ENCODE results near the gene IQCF6. TPM values are rescaled to one million over a fixed set of nuclear protein-coding genes. Genes with fewer than 3 reads are reported as not detected.

Gene IQCF6
- total RNA-seq, 4 donors from 2014 or later: not detected

DNA sequence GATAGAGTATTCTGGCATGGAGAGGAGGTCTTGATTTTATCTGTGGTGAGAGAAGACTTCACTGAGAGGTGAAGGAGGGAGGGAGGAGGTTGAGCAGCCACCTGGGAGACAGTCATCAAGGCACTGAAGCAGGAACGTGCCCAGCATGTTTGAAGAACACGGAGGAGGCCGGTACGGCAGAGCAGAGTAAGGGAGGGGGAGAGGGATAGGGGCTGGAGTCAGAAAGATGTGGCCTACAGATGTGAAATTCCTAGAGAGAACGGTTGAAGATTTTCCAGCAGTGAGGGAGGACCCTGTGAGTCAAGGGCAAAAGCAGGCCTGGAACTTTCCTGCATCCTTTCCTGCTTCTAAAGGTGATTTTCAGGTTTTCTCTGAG is 21.7 kb upstream of the IQCF6 start:
- DNase-seq: no peak
- Histone ChIP-seq H3K4me3 (no peak overlapping the region), H3K27me3 (peaks cover 0 to 70% (median 1%) of the 10 kb centered on the region in 4 donors), H3K36me3 (no peaks in the 10 kb centered on the region), H3K4me1 (peaks cover 0 to 8% (median 0%) of the 10 kb centered on the region in 3 donors), H3K27ac (no peak overlapping the region), H3K9me3 (no peaks in the 10 kb centered on the region)
- TF ChIP-seq, protein P1, sequence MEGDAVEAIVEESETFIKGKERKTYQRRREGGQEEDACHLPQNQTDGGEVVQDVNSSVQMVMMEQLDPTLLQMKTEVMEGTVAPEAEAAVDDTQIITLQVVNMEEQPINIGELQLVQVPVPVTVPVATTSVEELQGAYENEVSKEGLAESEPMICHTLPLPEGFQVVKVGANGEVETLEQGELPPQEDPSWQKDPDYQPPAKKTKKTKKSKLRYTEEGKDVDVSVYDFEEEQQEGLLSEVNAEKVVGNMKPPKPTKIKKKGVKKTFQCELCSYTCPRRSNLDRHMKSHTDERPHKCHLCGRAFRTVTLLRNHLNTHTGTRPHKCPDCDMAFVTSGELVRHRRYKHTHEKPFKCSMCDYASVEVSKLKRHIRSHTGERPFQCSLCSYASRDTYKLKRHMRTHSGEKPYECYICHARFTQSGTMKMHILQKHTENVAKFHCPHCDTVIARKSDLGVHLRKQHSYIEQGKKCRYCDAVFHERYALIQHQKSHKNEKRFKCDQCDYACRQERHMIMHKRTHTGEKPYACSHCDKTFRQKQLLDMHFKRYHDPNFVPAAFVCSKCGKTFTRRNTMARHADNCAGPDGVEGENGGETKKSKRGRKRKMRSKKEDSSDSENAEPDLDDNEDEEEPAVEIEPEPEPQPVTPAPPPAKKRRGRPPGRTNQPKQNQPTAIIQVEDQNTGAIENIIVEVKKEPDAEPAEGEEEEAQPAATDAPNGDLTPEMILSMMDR (IDR thresholded peaks at IDR 0.05): no peak
- TF ChIP-seq POLR2A (IDR thresholded peaks at IDR 0.05): no peak
- intact Hi-C loops (cut with DNase I): no loop called here
- WGBS, 2 donors: 73 to 79% methylated on average over 5 of the region's 5 CpGs

DNA sequence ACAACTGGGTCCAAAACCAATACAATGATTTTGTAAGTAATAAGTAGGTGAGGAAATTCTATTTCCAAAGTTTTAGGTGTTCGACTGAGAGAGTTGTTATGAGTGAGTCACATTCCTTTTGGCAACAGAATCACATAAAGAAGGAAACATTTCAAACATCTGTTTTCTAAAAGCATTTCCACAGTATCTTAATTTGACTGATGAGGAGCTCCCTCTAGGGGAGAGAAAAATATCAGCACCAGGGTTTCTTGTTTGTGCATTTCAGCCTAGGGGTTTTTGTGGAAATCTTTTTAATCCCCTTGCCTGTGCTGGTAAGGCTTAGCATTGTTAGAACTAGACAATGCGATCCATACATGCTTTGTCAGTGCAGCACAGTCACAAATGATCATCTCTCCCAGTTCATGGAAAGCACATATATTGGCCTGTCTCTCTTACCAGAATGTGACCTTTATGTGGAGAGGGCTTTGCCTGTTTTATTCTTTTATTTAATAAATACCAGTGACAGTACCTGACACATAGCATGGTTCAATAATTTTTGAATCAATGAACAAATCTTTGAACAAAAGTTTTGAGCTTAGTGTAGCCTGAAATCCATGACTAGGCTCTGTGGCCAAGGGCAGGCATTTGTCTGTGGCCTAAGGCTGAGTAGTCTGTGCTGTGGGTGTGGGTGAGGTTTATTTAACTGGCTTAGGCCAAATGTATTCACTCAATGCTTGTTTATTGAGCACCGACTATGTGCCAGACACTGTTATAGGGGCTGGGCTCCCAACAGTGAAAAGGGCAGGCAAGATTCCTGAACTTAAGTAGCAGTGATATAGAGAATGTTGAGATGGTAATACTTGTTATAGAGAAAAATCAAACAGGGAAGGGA is 21.1 kb upstream of the IQCF6 start:
- Histone ChIP-seq H3K36me3 (no peaks in the 10 kb centered on the region), H3K4me3 (no peak overlapping the region), H3K27ac (no peak overlapping the region), H3K27me3 (peaks cover 0 to 74% (median 1%) of the 10 kb centered on the region in 4 donors), H3K9me3 (no peaks in the 10 kb centered on the region), H3K4me1 (peaks cover 0 to 8% (median 0%) of the 10 kb centered on the region in 3 donors)
- TF ChIP-seq POLR2A (IDR thresholded peaks at IDR 0.05): no peak
- TF ChIP-seq, protein P1 (IDR thresholded peaks at IDR 0.05): peak; percentile 54 to 80 (median 72)
- intact Hi-C loops (cut with DNase I): no loop called here
- DNase-seq: no peak
- 14 to 22% methylated on average over 3 of the region's 3 CpGs for WGBS, 2 donors

DNA sequence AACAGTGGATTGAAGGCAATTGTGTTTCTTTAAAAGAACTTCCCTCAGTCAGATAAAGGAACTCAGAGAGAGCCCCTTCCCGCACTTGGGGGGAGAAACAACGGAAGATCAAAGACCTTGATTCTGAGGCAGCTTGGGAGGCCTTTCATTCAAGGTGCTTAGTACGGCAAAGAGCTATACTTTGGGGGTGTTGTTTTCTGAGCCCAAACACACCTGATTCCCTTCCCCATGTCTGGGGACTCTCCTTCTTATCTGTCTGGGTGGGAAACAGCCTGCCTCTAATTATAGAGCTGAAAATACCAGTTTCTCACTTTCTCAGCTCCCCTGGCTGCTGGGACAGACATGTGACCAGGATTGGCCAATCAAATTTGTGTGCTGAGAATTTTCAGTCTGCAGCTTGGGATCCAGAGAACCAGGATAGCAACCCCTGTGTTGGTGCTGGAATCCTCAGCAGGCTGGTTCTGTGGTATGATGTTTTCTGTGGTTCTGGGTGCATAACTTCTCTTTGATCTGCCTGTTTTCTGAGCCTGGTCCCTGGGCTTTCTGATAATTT is 19.4 kb upstream of the IQCF6 start:
- intact Hi-C loops (cut with DNase I): no loop called here

DNA sequence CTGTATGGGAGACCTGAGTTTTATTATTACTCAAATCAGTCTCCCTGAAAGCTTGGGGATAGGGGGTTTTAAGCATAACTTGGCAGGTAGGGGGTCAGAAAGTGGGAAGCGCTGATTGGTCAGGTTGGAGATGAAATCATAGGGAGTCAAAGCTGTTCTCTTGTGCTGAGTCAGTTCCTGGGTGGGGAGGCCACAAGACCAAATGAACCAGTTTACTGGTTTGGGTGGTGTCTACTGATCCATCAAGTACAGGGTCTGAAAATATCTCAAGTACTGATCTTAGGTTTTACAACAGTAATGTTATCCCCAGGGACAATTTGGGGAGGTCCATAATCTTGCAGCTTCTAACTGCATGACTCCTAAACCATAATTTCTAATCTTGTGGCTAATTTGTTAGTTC is 17.8 kb upstream of the IQCF6 start:
- TF ChIP-seq, protein P1 (IDR thresholded peaks at IDR 0.05): no peak
- no peak for TF ChIP-seq POLR2A (IDR thresholded peaks at IDR 0.05)
- DNase-seq: no peak
- Histone ChIP-seq H3K27ac (no peak overlapping the region), H3K4me1 (peaks cover 0 to 8% (median 0%) of the 10 kb centered on the region in 3 donors), H3K27me3 (peaks cover 0 to 61% (median 1%) of the 10 kb centered on the region in 4 donors), H3K9me3 (no peaks in the 10 kb centered on the region), H3K4me3 (no peak overlapping the region), H3K36me3 (no peaks in the 10 kb centered on the region)
- intact Hi-C loops (cut with DNase I): no loop called here
- WGBS, 2 donors: 73 to 100% methylated on average over 1 of the region's 1 CpG

More for the DNA sequence above, 19.4 kb upstream of the IQCF6 start:
- WGBS, 2 donors: 40 to 51% methylated on average over 3 of the region's 3 CpGs
- Histone ChIP-seq H3K4me3 (no peak overlapping the region), H3K27ac (no peak overlapping the region), H3K9me3 (no peaks in the 10 kb centered on the region), H3K36me3 (no peaks in the 10 kb centered on the region), H3K4me1 (peaks cover 0 to 8% (median 0%) of the 10 kb centered on the region in 3 donors), H3K27me3 (peaks cover 0 to 75% (median 1%) of the 10 kb centered on the region in 4 donors)
- no peak for TF ChIP-seq POLR2A (IDR thresholded peaks at IDR 0.05)
- TF ChIP-seq, protein P1 (IDR thresholded peaks at IDR 0.05): no peak
- no peak for DNase-seq

DNA sequence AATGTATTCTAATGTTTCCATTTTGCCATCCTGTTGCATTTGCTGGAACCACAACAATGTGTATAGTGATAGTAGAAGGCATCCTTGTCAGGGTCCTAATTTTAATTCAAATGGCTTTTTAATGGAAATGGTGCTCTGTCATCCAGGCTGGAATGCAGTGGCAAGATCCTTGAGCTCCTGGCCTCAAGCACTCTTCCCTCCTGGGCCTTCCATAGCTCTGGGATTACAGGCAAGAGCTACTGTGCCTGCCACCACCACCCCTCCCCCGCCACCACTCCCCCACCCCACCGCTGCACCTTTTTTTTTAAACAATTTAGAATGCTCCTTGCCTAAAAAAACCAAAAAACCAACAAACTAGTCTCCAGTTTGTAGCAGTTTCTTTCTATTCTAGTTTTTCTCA is 15.2 kb upstream of the IQCF6 start:
- Histone ChIP-seq H3K27me3 (peaks cover 0 to 49% (median 0%) of the 10 kb centered on the region in 4 donors), H3K4me1 (no peaks in the 10 kb centered on the region), H3K36me3 (no peaks in the 10 kb centered on the region), H3K9me3 (no peaks in the 10 kb centered on the region), H3K4me3 (no peak overlapping the region), H3K27ac (no peak overlapping the region)
- no peak for TF ChIP-seq POLR2A (IDR thresholded peaks at IDR 0.05)
- TF ChIP-seq, protein P1 (IDR thresholded peaks at IDR 0.05): no peak
- intact Hi-C loops (cut with DNase I): no loop called here
- DNase-seq: no peak
- WGBS, 2 donors: 58 to 60% methylated on average over 2 of the region's 2 CpGs
